Eye (tissue), 1 donor: ENCODE measurements around the gene KARS1.

ENCODE experiments used
- DNase-seq: peaks from one replicate; pipeline ENCODE4 v3.0.0-alpha.2; 2015

The KARS1 gene

DNA sequence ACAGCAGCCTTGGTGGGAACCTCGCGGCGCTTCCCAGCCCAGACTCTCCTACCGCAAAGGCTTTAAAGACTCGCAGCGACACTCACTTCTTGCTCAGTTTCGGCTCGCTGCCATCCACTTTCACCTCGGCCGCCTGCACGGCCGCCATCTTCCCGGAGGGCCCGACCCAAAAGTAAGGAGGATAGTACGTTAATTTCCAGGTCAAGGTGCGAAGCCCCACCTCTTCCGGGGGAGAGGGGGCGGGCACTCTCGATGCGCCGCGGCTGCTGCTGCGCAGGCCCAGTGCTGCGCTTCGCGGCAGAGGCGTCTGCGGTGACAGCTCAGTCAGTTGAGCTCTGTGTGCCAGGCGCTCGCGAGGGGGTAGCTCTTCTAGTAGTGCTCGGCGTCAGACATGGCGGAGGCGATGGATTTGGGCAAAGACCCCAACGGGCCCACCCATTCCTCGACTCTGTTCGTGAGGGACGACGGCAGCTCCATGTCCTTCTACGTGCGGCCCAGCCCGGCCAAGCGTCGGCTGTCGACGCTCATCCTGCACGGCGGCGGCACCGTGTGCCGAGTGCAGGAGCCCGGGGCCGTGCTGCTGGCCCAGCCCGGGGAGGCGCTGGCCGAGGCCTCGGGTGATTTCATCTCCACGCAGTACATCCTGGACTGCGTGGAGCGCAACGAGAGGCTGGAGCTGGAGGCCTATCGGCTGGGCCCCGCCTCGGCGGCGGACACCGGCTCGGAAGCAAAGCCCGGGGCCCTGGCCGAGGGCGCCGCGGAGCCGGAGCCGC is at the start of gene KARS1, which contains the start of gene TERF2IP:
Gene KARS1 (minus strand): TSS at position 174 of the 773 bp plus-strand sequence. CDS start 26 bp downstream, at position 148.
Gene TERF2IP (plus strand): TSS at position 282 of the 773 bp plus-strand sequence. CDS start 110 bp downstream, at position 392.
- peak; percentile 96 for DNase-seq

DNA sequence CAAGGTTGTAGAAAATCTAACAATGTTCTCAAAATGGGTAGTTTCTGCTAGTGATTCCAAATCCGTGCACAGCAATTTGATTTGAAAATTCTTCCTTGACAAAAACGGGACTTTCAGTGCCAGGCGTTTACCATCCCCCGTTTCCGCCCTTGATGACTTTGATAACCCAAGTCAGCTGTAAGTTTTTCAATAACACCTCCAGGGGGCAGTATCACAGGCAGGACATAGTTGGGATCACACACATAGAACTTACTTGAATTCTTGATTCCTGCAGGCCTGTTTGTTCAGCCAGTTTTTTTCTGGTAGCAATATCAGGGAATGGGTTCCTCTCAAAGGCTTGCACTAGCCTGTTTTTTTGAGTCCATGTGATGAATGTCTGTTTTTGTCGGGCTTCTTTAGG is 48.2 kb upstream of the KARS1 start:
- DNase-seq: no peak

DNA sequence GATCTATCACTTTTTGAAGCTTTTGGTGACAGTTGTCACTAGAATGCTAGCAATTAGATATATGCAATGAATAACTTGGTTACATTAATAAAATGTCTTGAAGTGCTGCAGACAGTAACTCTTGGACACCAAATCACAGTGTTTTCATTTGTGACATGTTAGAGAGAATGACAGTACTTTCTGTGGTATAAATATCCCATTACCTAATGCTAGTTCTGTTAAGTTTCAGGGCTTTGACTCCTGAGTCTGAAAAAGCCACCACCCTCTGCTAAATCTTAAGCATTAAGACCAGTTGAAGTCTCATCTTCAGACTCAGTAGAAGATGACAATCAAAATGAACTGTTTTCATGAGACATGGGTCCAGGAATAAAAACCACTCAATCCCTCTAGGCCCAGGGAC is 39.9 kb upstream of the KARS1 start:
- no peak for DNase-seq

DNA sequence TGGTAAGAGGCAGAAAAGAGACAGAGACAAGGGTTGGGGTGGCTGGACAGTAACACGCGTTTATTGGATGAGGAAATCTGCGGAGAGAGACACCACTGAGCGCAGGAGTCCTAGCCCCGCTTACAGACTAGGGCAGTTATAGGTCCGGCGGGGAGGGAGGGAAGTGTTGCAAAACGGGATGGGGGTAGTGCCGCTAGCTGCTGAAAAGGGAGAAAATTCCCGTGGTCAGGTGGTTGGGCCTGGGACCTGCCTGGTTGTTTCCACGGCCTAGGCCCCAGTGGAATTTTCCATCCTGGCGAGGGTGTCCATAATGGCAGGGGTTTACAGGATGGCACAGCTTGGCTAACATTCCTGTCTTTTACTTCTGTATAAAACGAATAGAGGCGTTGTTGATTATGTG is 34.8 kb upstream of the KARS1 start:
- no peak for DNase-seq

DNA sequence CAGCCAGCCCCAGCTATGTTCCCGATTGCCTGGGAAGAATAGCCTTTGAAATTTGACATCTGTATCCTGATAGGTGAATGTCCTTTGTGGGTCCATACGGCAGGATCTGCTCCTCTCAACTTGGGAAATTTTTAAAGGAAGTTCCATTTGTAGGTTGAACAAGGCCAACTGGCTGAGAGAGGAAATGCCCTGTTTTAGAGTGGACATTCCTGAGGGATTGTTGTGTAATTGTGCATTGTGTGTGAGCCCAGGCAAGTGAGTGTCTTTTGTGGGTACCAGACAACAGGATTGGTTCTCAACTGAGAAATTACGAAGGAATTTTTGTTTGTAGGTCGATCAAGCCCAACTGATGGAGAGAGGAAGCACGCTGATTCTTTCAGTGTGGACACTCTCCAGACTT is 31.9 kb upstream of the KARS1 start:
- DNase-seq: no peak

DNA sequence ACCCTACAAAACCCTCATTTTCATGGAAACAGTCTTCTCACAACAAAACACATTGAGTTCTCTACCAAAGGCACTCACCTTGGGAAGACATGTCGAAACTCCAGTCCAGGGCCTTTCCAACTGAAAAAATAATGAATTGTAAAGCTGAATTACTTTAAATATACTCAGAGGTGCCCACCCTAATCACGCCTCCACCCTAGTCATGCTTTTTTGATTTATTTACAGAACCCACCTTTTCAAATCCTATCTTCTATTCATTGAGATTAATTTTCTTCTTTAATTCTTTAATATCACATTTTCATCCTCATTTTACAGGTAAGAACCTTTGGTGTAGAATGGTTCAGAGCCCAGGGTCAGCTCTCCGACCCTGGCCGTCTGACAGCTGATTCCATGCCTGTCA is 29.4 kb upstream of the KARS1 start, which contains the start of gene CPHXL2:
Gene CPHXL2 (minus strand): TSS at position 101 of the 400 bp plus-strand sequence. CDS start 10 bp downstream, at position 91.
- DNase-seq: no peak

DNA sequence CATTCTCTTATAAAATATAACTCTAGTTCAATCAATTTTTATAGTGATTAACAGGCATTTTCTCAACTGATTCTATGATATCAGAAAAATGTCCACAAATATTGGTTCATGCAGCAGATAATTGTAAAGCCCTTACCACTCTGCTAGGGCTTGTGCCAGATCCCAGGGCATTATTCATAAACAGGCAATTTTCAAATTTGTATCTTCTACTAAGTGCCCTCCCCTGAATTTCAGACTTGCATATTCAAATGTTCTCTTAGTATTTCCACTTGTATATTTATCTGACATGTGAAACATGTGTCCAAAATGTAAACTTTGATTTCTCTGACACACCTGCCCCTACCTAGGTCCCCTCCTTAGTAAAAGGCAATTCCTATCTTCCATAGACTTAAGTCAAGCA is 20.0 kb upstream of the KARS1 start:
- DNase-seq: no peak

DNA sequence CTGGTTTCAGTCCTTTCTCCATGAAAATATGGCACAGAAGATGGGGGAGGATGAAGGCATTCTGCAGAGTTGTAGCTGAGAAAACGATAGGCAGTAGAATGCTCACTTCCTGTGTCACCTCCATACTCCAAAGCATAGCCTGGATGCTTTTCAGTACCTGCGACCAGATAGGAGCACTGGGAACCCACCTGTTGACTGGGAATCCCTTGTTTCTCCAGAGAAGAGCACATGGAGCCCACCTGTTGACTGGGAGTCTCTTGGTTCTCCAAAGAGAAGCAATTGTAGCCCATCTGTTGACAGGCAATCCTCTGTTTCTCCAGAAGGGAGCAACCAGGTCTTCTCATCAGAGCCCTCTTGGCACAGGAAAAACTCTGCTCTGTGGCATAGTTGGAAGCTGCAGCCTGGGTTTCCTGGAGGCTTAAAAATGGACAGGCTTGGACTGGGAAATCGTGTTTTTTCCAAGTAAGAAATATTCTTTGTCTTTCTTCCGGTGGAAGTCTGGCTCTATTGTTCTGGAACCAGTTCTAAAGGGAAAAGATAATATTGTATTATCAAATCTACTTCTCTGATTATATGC is 13.3 kb upstream of the KARS1 start:
- DNase-seq: no peak

DNA sequence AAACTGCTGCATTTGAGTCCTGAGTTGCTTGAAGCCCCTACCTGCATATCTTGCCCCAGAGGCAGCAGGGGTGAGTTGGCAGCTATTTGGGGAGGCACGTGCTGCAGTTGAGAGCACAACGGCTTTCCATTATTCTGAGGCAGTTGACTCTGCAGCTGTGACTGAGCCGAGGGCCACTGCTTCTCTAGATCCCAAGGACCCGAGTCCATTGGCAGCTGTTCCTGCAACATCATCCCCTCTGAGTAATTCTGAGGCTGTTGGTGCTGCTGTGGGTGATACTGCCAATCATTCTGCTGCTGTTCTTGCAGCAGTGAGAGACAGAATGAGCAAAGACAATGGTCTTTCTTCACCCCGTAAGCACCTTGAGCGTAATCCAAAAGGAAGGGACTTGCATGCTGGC is 12.9 kb upstream of the KARS1 start:
- DNase-seq: no peak

DNA sequence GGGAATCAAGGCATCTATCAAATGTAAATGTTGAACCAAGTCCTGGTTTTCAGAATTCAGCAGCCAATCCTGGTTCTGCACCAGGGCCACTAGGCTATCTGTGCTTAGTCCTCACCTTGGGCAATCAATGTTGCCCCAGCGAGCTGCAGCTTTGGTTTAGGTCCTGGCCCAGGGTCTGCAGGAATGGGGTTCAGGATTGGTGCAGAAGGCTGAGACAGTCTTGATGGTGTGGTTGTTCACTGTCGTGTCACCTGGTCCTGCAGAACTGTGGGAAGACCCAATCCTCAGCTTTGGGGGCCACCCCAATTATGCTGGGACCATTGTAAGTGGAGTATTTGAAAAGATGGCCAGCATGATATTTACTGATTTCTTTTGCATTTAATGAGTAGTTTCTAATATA is 10.7 kb upstream of the KARS1 start:
- DNase-seq: no peak

DNA sequence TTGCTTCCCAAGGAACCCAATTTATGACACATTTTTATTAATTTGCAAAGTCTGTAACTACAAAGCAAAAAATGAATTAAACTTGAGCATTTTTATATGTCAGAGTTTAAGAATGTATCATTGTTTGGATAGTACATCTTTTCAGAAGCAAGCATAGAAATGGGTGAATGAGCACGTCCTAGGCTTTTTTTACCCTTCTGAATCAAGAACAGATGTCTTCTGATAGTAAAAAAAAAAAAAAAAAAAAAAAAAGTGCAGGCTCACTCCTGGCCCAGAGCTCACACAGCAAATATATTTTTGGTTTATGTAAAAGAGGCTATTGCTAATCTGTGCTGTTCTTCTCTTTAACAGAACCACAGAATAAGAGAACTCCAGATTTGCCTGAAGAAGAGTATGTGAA is 6.5 kb upstream of the KARS1 start:
- peak; percentile 19 for DNase-seq

DNA sequence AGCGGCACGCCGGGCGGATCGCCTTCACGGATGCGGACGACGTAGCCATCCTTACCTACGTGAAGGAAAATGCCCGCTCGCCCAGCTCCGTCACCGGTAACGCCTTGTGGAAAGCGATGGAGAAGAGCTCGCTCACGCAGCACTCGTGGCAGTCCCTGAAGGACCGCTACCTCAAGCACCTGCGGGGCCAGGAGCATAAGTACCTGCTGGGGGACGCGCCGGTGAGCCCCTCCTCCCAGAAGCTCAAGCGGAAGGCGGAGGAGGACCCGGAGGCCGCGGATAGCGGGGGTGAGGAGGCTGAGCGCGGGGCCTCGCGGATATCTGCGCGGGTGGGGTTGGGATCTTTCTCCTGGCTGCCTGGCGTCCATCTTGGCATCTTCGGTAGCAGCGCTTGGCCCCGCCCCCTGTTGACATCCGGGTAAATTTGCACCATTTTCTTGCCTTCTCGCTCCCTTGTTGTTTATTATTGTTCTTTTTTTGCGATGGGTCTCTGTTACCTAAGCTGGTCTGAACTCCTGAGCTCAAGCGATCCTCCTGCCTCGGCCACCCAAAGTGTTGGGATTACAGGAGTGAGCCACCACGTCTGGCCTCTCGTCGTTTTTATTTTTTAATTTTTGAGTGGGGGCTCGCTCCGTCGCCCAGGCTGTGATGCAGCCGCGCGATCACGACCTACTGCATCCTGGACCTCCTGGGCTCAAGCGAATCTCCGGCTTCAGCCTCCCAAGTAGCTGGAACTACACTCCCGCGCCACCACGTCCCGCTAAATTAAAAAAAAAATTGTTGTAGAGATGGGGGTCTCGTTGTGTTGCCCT is 1.0 kb upstream of the KARS1 start:
- peak; percentile 96 for DNase-seq

DNA sequence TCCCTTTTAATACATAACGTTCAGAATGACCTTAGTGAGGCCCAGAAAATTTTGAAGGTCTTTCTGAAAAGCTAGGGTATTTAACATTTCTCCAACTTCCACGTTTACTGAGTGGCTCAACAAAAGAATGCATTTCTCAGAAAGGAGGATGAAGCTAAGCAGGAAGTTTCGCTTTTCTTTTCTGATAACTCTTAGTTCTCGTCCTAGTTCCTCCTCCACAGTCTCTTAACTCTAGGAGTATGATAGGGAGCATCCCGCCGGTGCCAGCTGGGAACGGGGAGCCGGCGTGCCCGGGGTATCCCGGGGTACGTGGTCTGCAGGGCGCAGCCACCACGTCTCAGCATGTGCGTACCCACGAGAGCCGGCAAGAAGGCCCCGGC is 363 bp downstream of the KARS1 start:
- no peak for DNase-seq

DNA sequence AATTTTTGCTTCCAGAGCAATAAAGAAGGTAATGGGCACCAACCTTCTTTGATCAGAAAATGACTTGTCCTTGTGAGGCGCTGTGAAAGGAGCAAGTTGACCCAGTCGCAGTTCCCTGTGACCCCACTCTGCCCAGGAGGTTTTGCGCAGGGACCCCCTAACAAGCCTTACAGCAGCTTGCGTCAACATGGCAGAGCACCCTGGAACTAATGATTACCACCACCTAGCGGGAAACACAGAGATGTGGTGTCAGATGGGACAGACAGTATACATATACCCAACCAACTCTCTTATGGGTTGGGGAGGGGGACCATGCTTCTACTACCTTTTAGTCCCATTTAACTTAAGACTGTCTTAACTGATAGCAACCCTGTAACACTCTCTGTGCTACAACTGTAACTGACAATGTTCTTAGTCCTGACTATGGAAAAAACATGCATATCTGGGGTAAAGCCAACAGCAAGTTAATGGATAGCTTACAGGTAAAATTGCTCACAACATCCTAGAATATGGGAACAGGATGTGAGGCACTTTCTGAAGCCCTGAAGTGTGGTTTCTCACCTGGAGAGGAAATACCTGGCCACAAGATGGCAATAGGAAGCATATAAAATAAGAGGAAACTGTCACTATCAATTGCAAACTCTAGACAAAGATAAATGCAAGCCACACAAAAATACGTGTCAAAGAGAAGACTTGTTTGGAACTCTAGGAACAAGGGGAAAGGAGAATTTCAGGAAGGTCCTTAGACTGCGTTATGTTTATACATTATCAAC is 3.0 kb downstream of the KARS1 start:
- DNase-seq: no peak

DNA sequence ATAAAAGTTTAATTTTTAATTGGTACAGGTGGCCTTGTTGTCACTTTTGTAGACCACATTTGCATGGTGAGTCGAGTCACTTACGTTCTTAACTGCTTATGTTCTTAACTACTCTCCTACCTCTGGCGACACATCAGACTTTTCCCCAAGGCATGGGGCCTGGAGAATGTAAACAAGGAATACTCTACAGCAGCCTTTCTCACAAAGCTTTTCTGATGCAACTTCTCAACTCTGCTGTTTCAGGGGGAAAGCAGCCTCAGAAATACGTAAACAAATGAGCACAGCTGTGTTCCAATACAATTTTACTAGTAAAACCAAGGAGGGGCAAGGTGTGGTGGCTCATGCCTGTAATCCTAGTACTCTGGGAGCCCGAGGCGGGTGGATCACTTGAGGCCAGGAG is 6.9 kb downstream of the KARS1 start:
- DNase-seq: no peak

DNA sequence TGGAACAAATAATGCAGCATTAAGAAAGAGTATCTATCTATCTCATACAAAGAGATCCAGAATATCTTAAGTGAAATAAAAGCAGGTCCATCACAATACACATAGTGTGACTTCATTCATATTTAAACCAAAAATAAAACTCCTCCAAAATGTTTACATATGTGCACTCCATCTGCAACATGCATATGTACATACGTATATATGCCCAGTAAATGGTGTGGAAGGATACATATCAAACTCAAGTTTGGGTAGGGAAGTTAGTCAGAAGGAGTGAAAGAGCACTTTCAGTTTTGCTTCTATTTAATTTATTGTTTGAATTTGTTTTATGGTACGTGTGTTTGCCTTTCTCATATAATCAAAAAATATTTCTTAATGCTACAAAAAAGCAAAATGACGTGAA is 12.4 kb downstream of the KARS1 start:
- DNase-seq: no peak

DNA sequence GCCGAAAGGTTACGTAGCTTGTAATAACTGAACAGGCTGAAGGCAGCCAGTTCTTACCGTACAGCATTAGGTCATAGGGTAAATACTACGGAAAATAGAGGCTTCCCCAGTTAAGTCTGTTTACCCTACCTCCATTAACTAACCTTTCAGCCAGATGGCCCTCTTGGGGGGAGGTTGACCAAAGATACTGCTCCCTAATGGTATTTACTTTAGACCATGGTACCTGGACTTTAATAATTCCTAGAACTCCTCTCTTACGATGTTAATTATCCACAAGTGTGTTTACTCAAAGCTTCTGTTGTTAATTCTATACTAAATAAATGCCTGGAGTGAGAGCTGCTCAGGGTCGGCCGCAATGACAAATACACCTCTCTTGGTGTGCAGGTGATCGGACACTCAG is 14.6 kb downstream of the KARS1 start:
- no peak for DNase-seq

DNA sequence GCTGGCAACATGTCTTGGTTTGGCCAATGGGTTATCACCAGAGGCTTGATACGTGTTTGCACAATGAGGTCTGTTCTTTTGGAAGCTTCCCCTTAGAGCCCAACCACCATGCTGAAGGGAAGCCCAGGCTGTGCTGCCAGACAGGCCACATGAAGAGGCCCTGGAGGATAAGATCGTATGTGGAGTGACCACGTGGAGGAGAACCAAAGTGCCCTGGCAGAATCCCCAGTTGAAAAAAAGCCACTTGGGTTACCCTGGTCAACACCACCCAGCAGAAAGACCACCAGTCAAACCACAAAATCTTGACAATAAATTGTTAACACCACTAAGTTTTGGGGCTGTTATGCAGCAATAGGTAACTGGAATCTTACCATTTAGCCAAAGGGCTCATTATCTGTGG is 17.4 kb downstream of the KARS1 start:
- DNase-seq: no peak

DNA sequence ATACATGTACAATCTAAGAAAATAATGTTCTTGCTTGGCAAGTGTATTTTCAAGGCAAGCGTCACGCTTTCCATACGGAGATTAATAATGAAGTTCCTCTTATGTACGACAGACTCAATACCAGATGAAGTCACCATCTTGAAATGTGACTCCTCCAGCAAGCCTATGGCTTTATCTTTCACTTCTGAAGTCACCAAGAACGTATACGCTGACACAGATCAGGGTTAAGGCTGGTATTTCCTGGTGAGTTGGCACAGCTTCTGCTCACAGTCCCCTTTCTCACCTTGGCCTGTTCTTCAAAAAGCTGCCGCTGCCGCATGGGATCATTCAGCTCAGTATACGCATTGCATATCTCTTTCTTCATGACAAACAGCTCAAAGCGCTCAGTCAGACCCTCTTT is 18.3 kb downstream of the KARS1 start:
- DNase-seq: no peak

DNA sequence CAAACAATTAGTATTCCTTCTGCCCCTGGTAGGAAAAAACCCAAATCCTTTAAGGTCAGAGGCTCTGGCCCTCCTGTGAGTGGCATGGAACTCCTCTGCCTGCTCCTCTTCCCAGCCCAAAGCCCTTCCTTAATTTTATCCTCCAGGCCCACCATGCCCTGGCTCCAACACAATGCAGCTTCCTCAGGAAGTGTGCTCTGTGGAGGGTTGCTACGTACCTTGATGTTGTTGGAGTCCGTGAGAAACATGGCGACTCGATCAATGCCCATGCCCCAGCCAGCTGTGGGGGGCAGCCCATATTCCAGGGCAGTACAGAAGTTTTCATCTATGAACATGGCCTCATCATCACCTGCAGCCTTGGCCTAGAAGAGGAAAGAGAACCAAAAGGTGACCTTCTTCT is 19.1 kb downstream of the KARS1 start:
- no peak for DNase-seq

DNA sequence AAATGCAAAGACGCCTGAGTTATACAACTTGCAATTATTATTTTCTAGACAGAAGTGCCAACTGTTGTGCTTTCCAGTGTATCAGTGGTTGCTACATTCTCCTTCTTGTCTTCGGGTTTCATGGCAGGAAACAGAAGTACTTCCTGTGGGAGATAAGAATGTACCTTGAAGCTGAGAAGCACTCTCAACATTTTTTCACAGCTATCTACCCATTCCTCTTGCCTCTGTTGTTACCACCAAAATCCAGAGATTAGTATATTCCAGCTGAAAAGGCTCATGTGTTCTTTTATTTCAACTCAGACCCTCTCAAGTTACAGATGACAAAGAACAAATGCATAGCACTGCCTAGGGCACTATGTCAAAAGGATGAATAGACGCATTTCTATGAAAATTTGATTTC is 19.6 kb downstream of the KARS1 start:
- DNase-seq: no peak

DNA sequence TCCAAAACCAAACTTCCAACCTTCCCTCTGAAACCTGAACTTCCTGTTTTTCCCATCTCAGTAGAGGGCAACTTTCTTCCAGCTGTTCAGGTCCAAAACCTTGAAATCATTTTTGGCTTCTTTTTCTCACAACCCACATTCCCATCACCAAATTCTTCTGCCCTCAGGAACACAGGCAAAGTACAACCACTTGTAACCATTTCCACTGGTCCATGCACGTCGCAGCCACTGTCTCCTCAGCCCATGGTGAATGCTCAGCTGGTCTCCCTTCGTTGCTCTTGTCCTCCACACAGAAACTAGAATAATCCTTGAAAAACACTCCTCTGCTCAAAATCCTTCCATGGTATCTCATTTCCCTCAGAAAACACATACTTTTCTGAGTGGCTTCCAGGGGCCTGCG is 20.7 kb downstream of the KARS1 start:
- DNase-seq: no peak

DNA sequence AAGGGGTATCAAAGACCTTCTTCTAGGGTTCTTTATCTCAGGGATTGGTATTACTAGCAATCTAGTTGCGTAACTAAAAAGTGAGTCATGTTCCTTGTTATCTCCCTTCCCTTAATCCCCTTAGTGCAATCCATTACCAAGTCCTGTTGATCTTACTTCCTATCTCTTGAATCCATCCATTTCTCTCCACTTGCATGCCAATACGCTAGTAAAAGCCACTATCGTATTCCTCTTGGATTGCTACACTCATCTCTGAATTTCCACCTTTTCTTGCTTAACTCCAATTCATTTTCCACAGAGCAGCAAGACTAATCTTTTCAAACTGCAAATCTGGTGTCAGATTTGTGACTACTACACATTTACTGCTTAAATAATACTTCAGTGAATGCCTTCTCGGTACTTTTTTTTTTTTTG is 22.5 kb downstream of the KARS1 start:
- no peak for DNase-seq
